Measurements from ENCODE around the gene SDSL.

The SDSL gene

GRCh38 chr12:113469949-113470743 lies 48.0 kb downstream of the SDSL start:
- WGBS, 2 experiments (ENCODE audit: insufficient coverage in 2 of 2): 0 to 1% methylated on average over 12 to 14 of the region's 19 CpGs
- Histone ChIP-seq H3K36me3 (ENCODE audit: control insufficient read depth, insufficient read depth, low read length) (no peaks in the 10 kb centered on the region), H3K9me3 (ENCODE audit: control insufficient read depth, low read length) (no peaks in the 10 kb centered on the region), H3K4me1 (ENCODE audit: control insufficient read depth, insufficient read depth, low read length, poor library complexity, severe bottlenecking) (peaks cover 10% of the 10 kb centered on the region), H3K27ac (ENCODE audit: low read depth, low read length, severe bottlenecking) (no peak overlapping the region), H3K4me3 (ENCODE audit: extremely low read depth, insufficient read depth, low read length, poor library complexity, severe bottlenecking) (no peak overlapping the region)

- no peak overlapping the region for H3K27ac ChIP-seq (ENCODE audit: low read depth, low read length, severe bottlenecking)
- no peaks in the 10 kb centered on the region for H3K36me3 ChIP-seq (ENCODE audit: control insufficient read depth, insufficient read depth, low read length)
- no peaks in the 10 kb centered on the region for H3K9me3 ChIP-seq (ENCODE audit: control insufficient read depth, low read length)
- WGBS, 2 experiments (ENCODE audit: insufficient coverage in 2 of 2): 1 to 2% methylated on average over 30 to 46 of the region's 53 CpGs
- H3K4me1 ChIP-seq (ENCODE audit: control insufficient read depth, insufficient read depth, low read length, poor library complexity, severe bottlenecking): peaks cover 12% of the 10 kb centered on the region
- H3K4me3 ChIP-seq (ENCODE audit: extremely low read depth, insufficient read depth, low read length, poor library complexity, severe bottlenecking): no peak overlapping the region
Measured at GRCh38 chr12:113470871-113471618, 48.9 kb downstream of the SDSL start.

- Histone ChIP-seq H3K4me1 (ENCODE audit: control insufficient read depth, insufficient read depth, low read length, poor library complexity, severe bottlenecking) (peaks cover 14% of the 10 kb centered on the region), H3K27ac (ENCODE audit: low read depth, low read length, severe bottlenecking) (no peak within 1 kb of the TSS), H3K9me3 (ENCODE audit: control insufficient read depth, low read length) (no peaks in the 10 kb centered on the region), H3K36me3 (ENCODE audit: control insufficient read depth, insufficient read depth, low read length) (no peaks in the 10 kb centered on the region), H3K4me3 (ENCODE audit: extremely low read depth, insufficient read depth, low read length, poor library complexity, severe bottlenecking) (no peak within 1 kb of the TSS)
- WGBS, 2 experiments (ENCODE audit: insufficient coverage in 2 of 2): 1% methylated on average over 38 of the region's 43 CpGs
Measured at GRCh38 chr12:113471619-113472171, 49.5 kb downstream of the SDSL start, which contains the start of gene LHX5. Gene LHX5 (minus strand): TSS chr12:113471871. CDS start chr12:113471498, 373 bp downstream.

GRCh38 chr12:113472191-113473121 lies 50.3 kb downstream of the SDSL start:
- Histone ChIP-seq H3K4me1 (ENCODE audit: control insufficient read depth, insufficient read depth, low read length, poor library complexity, severe bottlenecking) (peaks cover 14% of the 10 kb centered on the region), H3K9me3 (ENCODE audit: control insufficient read depth, low read length) (no peaks in the 10 kb centered on the region), H3K36me3 (ENCODE audit: control insufficient read depth, insufficient read depth, low read length) (no peaks in the 10 kb centered on the region), H3K27ac (ENCODE audit: low read depth, low read length, severe bottlenecking) (no peak overlapping the region), H3K4me3 (ENCODE audit: extremely low read depth, insufficient read depth, low read length, poor library complexity, severe bottlenecking) (no peak overlapping the region)
- 0 to 2% methylated on average over 27 to 36 of the region's 51 CpGs for WGBS, 2 experiments (ENCODE audit: insufficient coverage in 2 of 2)

- H3K9me3 ChIP-seq (ENCODE audit: control insufficient read depth, low read length): no peaks in the 10 kb centered on the region
- WGBS, 2 experiments (ENCODE audit: insufficient coverage in 2 of 2): 15 to 16% methylated on average over 4 to 6 of the region's 6 CpGs
- peaks cover 7% of the 10 kb centered on the region for H3K4me1 ChIP-seq (ENCODE audit: control insufficient read depth, insufficient read depth, low read length, poor library complexity, severe bottlenecking)
- no peak overlapping the region for H3K27ac ChIP-seq (ENCODE audit: low read depth, low read length, severe bottlenecking)
- no peaks in the 10 kb centered on the region for H3K36me3 ChIP-seq (ENCODE audit: control insufficient read depth, insufficient read depth, low read length)
- H3K4me3 ChIP-seq (ENCODE audit: extremely low read depth, insufficient read depth, low read length, poor library complexity, severe bottlenecking): no peak overlapping the region
Measured at GRCh38 chr12:113473400-113473799, 51.2 kb downstream of the SDSL start.

GRCh38 chr12:113473942-113474341 lies 51.8 kb downstream of the SDSL start:
- WGBS, 2 experiments (ENCODE audit: insufficient coverage in 2 of 2): 4% methylated on average over 9 of the region's 9 CpGs
- Histone ChIP-seq H3K27ac (ENCODE audit: low read depth, low read length, severe bottlenecking) (no peak overlapping the region), H3K9me3 (ENCODE audit: control insufficient read depth, low read length) (no peaks in the 10 kb centered on the region), H3K4me3 (ENCODE audit: extremely low read depth, insufficient read depth, low read length, poor library complexity, severe bottlenecking) (no peak overlapping the region), H3K4me1 (ENCODE audit: control insufficient read depth, insufficient read depth, low read length, poor library complexity, severe bottlenecking) (peaks cover 7% of the 10 kb centered on the region), H3K36me3 (ENCODE audit: control insufficient read depth, insufficient read depth, low read length) (no peaks in the 10 kb centered on the region)

GRCh38 chr12:113474635-113475436 lies 52.7 kb downstream of the SDSL start:
- Histone ChIP-seq H3K9me3 (ENCODE audit: control insufficient read depth, low read length) (no peaks in the 10 kb centered on the region), H3K36me3 (ENCODE audit: control insufficient read depth, insufficient read depth, low read length) (no peaks in the 10 kb centered on the region), H3K27ac (ENCODE audit: low read depth, low read length, severe bottlenecking) (no peak overlapping the region), H3K4me3 (ENCODE audit: extremely low read depth, insufficient read depth, low read length, poor library complexity, severe bottlenecking) (no peak overlapping the region), H3K4me1 (ENCODE audit: control insufficient read depth, insufficient read depth, low read length, poor library complexity, severe bottlenecking) (peaks cover 10% of the 10 kb centered on the region)
- 0 to 3% methylated on average over 3 to 8 of the region's 19 CpGs for WGBS, 2 experiments (ENCODE audit: insufficient coverage in 2 of 2)

- Histone ChIP-seq H3K4me3 (ENCODE audit: extremely low read depth, insufficient read depth, low read length, poor library complexity, severe bottlenecking) (no peak overlapping the region), H3K9me3 (ENCODE audit: control insufficient read depth, low read length) (no peaks in the 10 kb centered on the region), H3K27ac (ENCODE audit: low read depth, low read length, severe bottlenecking) (no peak overlapping the region), H3K4me1 (ENCODE audit: control insufficient read depth, insufficient read depth, low read length, poor library complexity, severe bottlenecking) (peaks cover 12% of the 10 kb centered on the region), H3K36me3 (ENCODE audit: control insufficient read depth, insufficient read depth, low read length) (no peaks in the 10 kb centered on the region)
- WGBS, 2 experiments (ENCODE audit: insufficient coverage in 2 of 2): 0 to 2% methylated on average over 29 to 30 of the region's 50 CpGs
Measured at GRCh38 chr12:113475451-113476175, 53.4 kb downstream of the SDSL start.

GRCh38 chr12:113476176-113476986 lies 54.2 kb downstream of the SDSL start:
- H3K9me3 ChIP-seq (ENCODE audit: control insufficient read depth, low read length): no peaks in the 10 kb centered on the region
- 1% methylated on average over 33 to 40 of the region's 58 CpGs for WGBS, 2 experiments (ENCODE audit: insufficient coverage in 2 of 2)
- no peak overlapping the region for H3K27ac ChIP-seq (ENCODE audit: low read depth, low read length, severe bottlenecking)
- H3K4me3 ChIP-seq (ENCODE audit: extremely low read depth, insufficient read depth, low read length, poor library complexity, severe bottlenecking): no peak overlapping the region
- H3K36me3 ChIP-seq (ENCODE audit: control insufficient read depth, insufficient read depth, low read length): no peaks in the 10 kb centered on the region
- H3K4me1 ChIP-seq (ENCODE audit: control insufficient read depth, insufficient read depth, low read length, poor library complexity, severe bottlenecking): peaks cover 8% of the 10 kb centered on the region

Measured in mesodermal cell (in vitro differentiated cells).